ENCODE results near the gene SRCIN1.
A peak's percentile ranks its signal among the peaks of the same experiment; 100 is the strongest.
"Not testable (repeated sequence)": the region's sequence is repeated elsewhere in the genome, so short reads cannot be mapped to it uniquely, and the experiment has no call there.

SRCIN1 gene

GRCh38 chr17:38540514-38541045 lies 65.2 kb downstream of the SRCIN1 start:
- DNase-seq: no peak

- no peak for DNase-seq
These were observed 66.4 kb downstream of the SRCIN1 start for GRCh38 chr17:38539386-38539785.

- DNase-seq: no peak
These were observed 66.8 kb downstream of the SRCIN1 start for GRCh38 chr17:38538906-38539305.

GRCh38 chr17:38536661-38537060 lies 69.1 kb downstream of the SRCIN1 start:
- no peak for DNase-seq

GRCh38 chr17:38535886-38536285 lies 69.9 kb downstream of the SRCIN1 start:
- no peak for DNase-seq

- DNase-seq: no peak
These were observed 71.3 kb downstream of the SRCIN1 start for GRCh38 chr17:38534498-38534885.

GRCh38 chr17:38533866-38534497 lies 71.8 kb downstream of the SRCIN1 start:
- no peak for DNase-seq

GRCh38 chr17:38533241-38533640 lies 72.5 kb downstream of the SRCIN1 start:
- no peak for DNase-seq

GRCh38 chr17:38532451-38532850 lies 73.3 kb downstream of the SRCIN1 start:
- no peak for DNase-seq

- not testable (repeated sequence) for DNase-seq
These were observed 74.0 kb downstream of the SRCIN1 start for GRCh38 chr17:38531761-38532160.

- DNase-seq: not testable (repeated sequence)
These were observed 74.9 kb downstream of the SRCIN1 start for GRCh38 chr17:38530856-38531255.

GRCh38 chr17:38528141-38528540 lies 77.6 kb downstream of the SRCIN1 start:
- DNase-seq: not testable (repeated sequence)

- DNase-seq: not testable (repeated sequence)
These were observed 79.2 kb downstream of the SRCIN1 start for GRCh38 chr17:38526526-38526925.

GRCh38 chr17:38512473-38513058 lies 93.2 kb downstream of the SRCIN1 start:
- DNase-seq: no peak

GRCh38 chr17:38511150-38512108 lies 94.3 kb downstream of the SRCIN1 start:
- no peak for DNase-seq

GRCh38 chr17:38510421-38511149 lies 95.2 kb downstream of the SRCIN1 start:
- no peak for DNase-seq

- DNase-seq: no peak
These were observed 95.9 kb downstream of the SRCIN1 start for GRCh38 chr17:38509772-38510420.

- DNase-seq: peak; percentile 79
These were observed 96.6 kb downstream of the SRCIN1 start for GRCh38 chr17:38508954-38509771.

- no peak for DNase-seq
These were observed 97.2 kb downstream of the SRCIN1 start for GRCh38 chr17:38508570-38508950.

GRCh38 chr17:38507921-38508569 lies 97.7 kb downstream of the SRCIN1 start:
- DNase-seq: no peak

GRCh38 chr17:38507436-38507835 lies 98.3 kb downstream of the SRCIN1 start:
- DNase-seq: no peak

Data from activated CD4-positive, alpha-beta T cell treated with anti-CD3 and anti-CD28 coated beads, Interleukin-2, amount 50 U/mL, for 16 hours (primary cell).